GM23338 (cell line): ENCODE results near the gene TMCO4. TPM values are rescaled to one million over a fixed set of nuclear protein-coding genes. Genes with fewer than 3 reads are reported as not detected.

ENCODE experiments used
- ATAC-seq: fragments of 200-7000 bp; cut with Tn5 transposase; 3 replicates; pipeline ENCODE4 v1.9.1; 2020
- DNase-seq: peaks from one replicate; pipeline ENCODE4 v3.0.0-alpha.2; 2015; ENCODE audit warnings: low spot score
- H2AFZ ChIP-seq: fragments of 200-600 bp; sonication (generic); 2 replicates; pipeline ENCODE4 v1.8.0; 2016; ENCODE audit warnings: antibody characterized with exemption, mild to moderate bottlenecking, moderate library complexity
- H3F3A ChIP-seq: fragments of 200-600 bp; sonication (generic); replicated peaks from 2 replicates; pipeline ENCODE4 v1.8.0; 2017; ENCODE audit warnings: antibody characterized with exemption, mixed run types, low read depth
- H3K27ac ChIP-seq: fragments of 200-600 bp; sonication (generic); 2 replicates; pipeline ENCODE4 v1.6.1; 2016; ENCODE audit warnings: low read depth
- H3K27me3 ChIP-seq: fragments of 200-600 bp; sonication (generic); 2 replicates; pipeline ENCODE4 v1.8.0; 2016; ENCODE audit warnings: mild to moderate bottlenecking, mixed run types, moderate library complexity; ENCODE audit not compliant: insufficient read depth
- H3K36me3 ChIP-seq: fragments of 200-600 bp; sonication (generic); 2 replicates; pipeline ENCODE4 v1.8.0; 2016; ENCODE audit warnings: mild to moderate bottlenecking; ENCODE audit not compliant: insufficient read depth
- H3K4me1 ChIP-seq: fragments of 200-600 bp; sonication (generic); 2 replicates; pipeline ENCODE4 v1.8.0; 2016; ENCODE audit warnings: mild to moderate bottlenecking, moderate library complexity; ENCODE audit not compliant: insufficient read depth
- H3K4me2 ChIP-seq: fragments of 200-600 bp; sonication (generic); 2 replicates; pipeline ENCODE4 v1.7.1; 2017; ENCODE audit warnings: mixed run types
- H3K4me3 ChIP-seq: fragments of 200-600 bp; sonication (generic); 2 replicates; pipeline ENCODE4 v1.6.1; 2016; ENCODE audit warnings: mixed run types
- H3K79me2 ChIP-seq: fragments of 200-600 bp; sonication (generic); replicated peaks from 2 replicates; pipeline ENCODE4 v1.8.0; 2017; ENCODE audit warnings: mild to moderate bottlenecking; ENCODE audit not compliant: insufficient read depth
- H3K9me2 ChIP-seq: fragments of 200-600 bp; sonication (generic); 2 replicates; pipeline ENCODE4 v1.8.0; 2017; ENCODE audit not compliant: insufficient read depth
- H4K20me1 ChIP-seq: fragments of 200-600 bp; sonication (generic); replicated peaks from 2 replicates; pipeline ENCODE4 v1.8.0; 2017; ENCODE audit warnings: mild to moderate bottlenecking; ENCODE audit not compliant: insufficient read depth
- H3K27ac Mint-ChIP-seq: 2 replicates; pipeline ENCODE4 v1.8.0; 2020; ENCODE audit warnings: inconsistent platforms, mild to moderate bottlenecking, moderate library complexity, mixed read lengths
- H3K27me3 Mint-ChIP-seq: 3 replicates; pipeline ENCODE4 v1.8.0; 2022; ENCODE audit warnings: low read depth, mild to moderate bottlenecking, moderate library complexity, mixed read lengths, inconsistent platforms; ENCODE audit not compliant: insufficient read depth, poor library complexity
- H3K36me3 Mint-ChIP-seq: 3 replicates; pipeline ENCODE4 v1.8.0; 2021; ENCODE audit warnings: low read depth, mild to moderate bottlenecking, inconsistent platforms, moderate library complexity, mixed read lengths
- H3K4me1 Mint-ChIP-seq: 3 replicates; pipeline ENCODE4 v1.8.0; 2020; ENCODE audit warnings: mild to moderate bottlenecking, inconsistent platforms, mixed read lengths
- H3K4me3 Mint-ChIP-seq: 3 replicates; pipeline ENCODE4 v1.8.0; 2021; ENCODE audit warnings: moderate library complexity, mild to moderate bottlenecking, inconsistent platforms, mixed read lengths
- H3K9me3 Mint-ChIP-seq: 3 replicates; pipeline ENCODE4 v1.8.0; 2020; ENCODE audit warnings: moderate library complexity, mild to moderate bottlenecking, inconsistent platforms, mixed read lengths
- CREB1 ChIP-seq: fragments of 250-450 bp; sonication (Bioruptor Pico); IDR thresholded peaks from 2 replicates; pipeline ENCODE4 v1.5.0; 2020; ENCODE audit warnings: low read depth, mild to moderate bottlenecking, moderate library complexity
- CTCF ChIP-seq, 2 experiments: fragments of 200-600 bp in 1 of 2; sonication (generic) in 1 of 2; conservative IDR thresholded peaks; 2 replicates each; pipeline versions ENCODE4 v1.5.1 to v1.6.1; 2016 to 2017; ENCODE audit warnings: antibody characterized with exemption in 2 of 2, low read depth in 2 of 2, mild to moderate bottlenecking in 2 of 2, moderate library complexity in 1 of 2
- ETS1 ChIP-seq: IDR thresholded peaks from 2 replicates; pipeline ENCODE4 v1.6.1; 2016; ENCODE audit warnings: antibody characterized with exemption
- EZH2 ChIP-seq: fragments of 200-600 bp; sonication (generic); IDR thresholded peaks from one replicate; pipeline ENCODE4 v1.8.0; 2017; ENCODE audit warnings: antibody characterized with exemption, mild to moderate bottlenecking, low read depth; ENCODE audit not compliant: unreplicated experiment
- EZH2phosphoT487 ChIP-seq: fragments of 200-600 bp; sonication (generic); IDR thresholded peaks from one replicate; pipeline ENCODE4 v1.8.1; 2018; ENCODE audit warnings: antibody characterized with exemption; ENCODE audit not compliant: unreplicated experiment
- JUNB ChIP-seq: IDR thresholded peaks from one replicate; pipeline ENCODE4 v1.6.1; 2016; ENCODE audit warnings: antibody characterized with exemption; ENCODE audit not compliant: unreplicated experiment
- NANOG ChIP-seq: IDR thresholded peaks from 2 replicates; pipeline ENCODE4 v1.6.1; 2016; ENCODE audit warnings: antibody characterized with exemption, borderline replicate concordance
- POLR2AphosphoS5 ChIP-seq: IDR thresholded peaks from 2 replicates; pipeline ENCODE4 v1.6.1; 2016; ENCODE audit warnings: antibody characterized with exemption, low read depth
- REST ChIP-seq: IDR thresholded peaks from one replicate; pipeline ENCODE4 v1.6.1; 2018; ENCODE audit warnings: antibody characterized with exemption; ENCODE audit not compliant: unreplicated experiment
- STAT1 ChIP-seq: IDR thresholded peaks from one replicate; pipeline ENCODE4 v1.6.1; 2016; ENCODE audit warnings: antibody characterized with exemption; ENCODE audit not compliant: unreplicated experiment
- ZNF114 ChIP-seq: fragments of 250-450 bp; sonication (Bioruptor Pico); IDR thresholded peaks from 2 replicates; pipeline ENCODE4 v1.5.0; 2020; ENCODE audit warnings: mild to moderate bottlenecking, moderate library complexity
- ZNF331 ChIP-seq: fragments of 250-450 bp; sonication (Bioruptor Pico); IDR thresholded peaks from 2 replicates; pipeline ENCODE4 v1.5.0; 2020; ENCODE audit warnings: low read depth, mild to moderate bottlenecking, moderate library complexity
- polyA plus RNA-seq: library from polyadenylated mRNA; unstranded; fragments of >200 nt; fragmentation: Nextera tagmentation; extraction: Ambion mirVana; gene quantifications from 2 replicates; pipeline ENCODE4 v1.2.1, GENCODE V29; 2016
- total RNA-seq: library from RNA; depleted of rRNA; stranded (reverse); fragments of >200 nt; shearing (Covaris generic); gene quantifications from 2 replicates; pipeline ENCODE4 v1.2.3, GENCODE V29; 2014

The TMCO4 gene
- total and polyA plus RNA-seq, 2 experiments from 2014 or later = 2.6 to 6.9 TPM

- Histone ChIP-seq H3K27me3 (no peaks in the 10 kb centered on the region), H2AFZ (no peak overlapping the region), H4K20me1 (no peaks in the 10 kb centered on the region), H3K4me2 (no peak overlapping the region), H3K79me2 (no peaks in the 10 kb centered on the region), H3K9me2 (no peaks in the 10 kb centered on the region), H3F3A (no peaks in the 10 kb centered on the region), H3K4me1 (no peaks in the 10 kb centered on the region), H3K27ac (no peak overlapping the region), H3K36me3 (no peaks in the 10 kb centered on the region), H3K4me3 (no peak overlapping the region)
- DNase-seq (no peak), ATAC-seq (no peak)
- H3K27ac Mint-ChIP-seq = no peak overlapping the region
- no peaks in the 10 kb centered on the region for H3K36me3 Mint-ChIP-seq
- H3K27me3 Mint-ChIP-seq = peaks cover 14% of the 10 kb centered on the region
- H3K4me3 Mint-ChIP-seq = no peak overlapping the region
- H3K9me3 Mint-ChIP-seq = no peaks in the 10 kb centered on the region
- no peak for TF ChIP-seq CTCF (conservative IDR thresholded peaks at IDR 0.05; ENCODE audit: low read depth in 2 of 2)
- no peak for TF ChIP-seq EZH2phosphoT487
- no peak for TF ChIP-seq EZH2
- TF ChIP-seq STAT1 = no peak
- no peak for TF ChIP-seq ETS1
- no peaks in the 10 kb centered on the region for H3K4me1 Mint-ChIP-seq
Observed at GRCh38 chr1:19744335-19744743, 55.4 kb downstream of the TMCO4 start.

GRCh38 chr1:19743793-19744192, 55.9 kb downstream of the TMCO4 start:
- H4K20me1 ChIP-seq = no peaks in the 10 kb centered on the region
- no peaks in the 10 kb centered on the region for H3F3A ChIP-seq
- no peak for ATAC-seq
- no peaks in the 10 kb centered on the region for H3K36me3 Mint-ChIP-seq
- no peak overlapping the region for H3K4me2 ChIP-seq
- no peaks in the 10 kb centered on the region for H3K27me3 ChIP-seq
- no peak overlapping the region for H2AFZ ChIP-seq
- H3K9me2 ChIP-seq = no peaks in the 10 kb centered on the region
- no peak overlapping the region for H3K27ac ChIP-seq
- H3K27me3 Mint-ChIP-seq = peaks cover 14% of the 10 kb centered on the region
- H3K27ac Mint-ChIP-seq = no peak overlapping the region
- no peak overlapping the region for H3K4me3 ChIP-seq
- H3K9me3 Mint-ChIP-seq = no peaks in the 10 kb centered on the region
- no peaks in the 10 kb centered on the region for H3K4me1 Mint-ChIP-seq
- H3K79me2 ChIP-seq = no peaks in the 10 kb centered on the region
- H3K4me1 ChIP-seq = no peaks in the 10 kb centered on the region
- DNase-seq = no peak
- H3K36me3 ChIP-seq = no peaks in the 10 kb centered on the region
- H3K4me3 Mint-ChIP-seq = no peak overlapping the region
- TF ChIP-seq EZH2phosphoT487 (no peak), POLR2AphosphoS5 (no peak), JUNB (no peak), ZNF114 (no peak), ZNF331 (CRISPR knock-in tag) (no peak), EZH2 (no peak), STAT1 (no peak), CTCF (conservative IDR thresholded peaks at IDR 0.05; ENCODE audit: low read depth in 2 of 2) (no peak), NANOG (no peak), REST (no peak), ETS1 (no peak), CREB1 (CRISPR knock-in tag) (no peak)
